ENCODE results near the gene SH3GL1. TPM values are rescaled to one million over a fixed set of nuclear protein-coding genes. Genes with fewer than 3 reads are reported as not detected.
A peak's percentile ranks its signal among the peaks of the same experiment; 100 is the strongest.

Gene SH3GL1
- polyA plus RNA-seq, 2 of the 4 experiments (the other 2 are of a cell fraction), result 20.1 to 34.7 TPM

DNA sequence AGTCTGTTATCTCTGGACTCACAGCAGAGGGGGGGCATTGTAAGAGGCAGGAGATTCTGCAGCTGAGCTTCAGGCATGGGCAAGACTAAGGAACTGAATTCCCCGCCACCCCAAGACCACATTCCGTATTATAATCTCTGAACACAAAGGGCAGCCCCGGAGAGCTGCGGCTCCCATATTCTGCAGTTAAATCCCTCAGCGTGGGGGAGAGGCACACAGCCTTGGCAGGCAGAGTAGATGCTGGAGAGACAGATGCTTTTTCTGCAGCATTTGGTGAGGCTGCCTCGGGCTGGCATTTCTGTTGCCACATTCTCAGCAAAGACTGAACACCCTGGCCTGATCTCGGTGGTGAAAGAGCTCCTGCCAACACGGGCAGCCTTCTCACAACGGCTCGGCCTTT, 15.0 kb upstream of the SH3GL1 start (continued):
- TF ChIP-seq HMGXB4 (CRISPR knock-in tag; IDR thresholded peaks at IDR 0.05; ENCODE audit: borderline replicate concordance) (no peak), CBX8 (IDR thresholded peaks at IDR 0.05) (no peak), POLR2AphosphoS2 (conservative IDR thresholded peaks at IDR 0.05; ENCODE audit: low read length) (no peak), NFE2L2 (conservative IDR thresholded peaks at IDR 0.05; ENCODE audit: low read length) (no peak)

- Histone ChIP-seq H3K27ac (no peak overlapping the region), H3K4me3 (no peak overlapping the region), H3K4me2 (no peak overlapping the region), H3K4me1 (peaks cover 9% of the 10 kb centered on the region; the same call in 1 of the 3 replicates), H3K9me3 (no peaks in the 10 kb centered on the region)
- ATAC-seq (no peak), FAIRE-seq (no peak), DNase-seq (ENCODE audit: low read depth in 1 of 2, low spot score in 1 of 2) (no peak)
- ChIA-PET CTCF (interaction anchor here (4.4 kb wide), 1 partner anchor 14 kb away, joined by 28 read pairs; the partner anchor contains the start of genes CHAF1A and SH3GL1), POLR2A (no interaction called here)
- 90% methylated on average over 9 of the region's 9 CpGs for WGBS (ENCODE audit: missing lambda C conversion rate)
- no peak for TF ChIP-seq EHMT2 (IDR thresholded peaks at IDR 0.05; ENCODE audit: low read depth)
- no peak for TF ChIP-seq RAD21 (conservative IDR thresholded peaks at IDR 0.05 in 1 of 2, IDR thresholded peaks at IDR 0.05 in 1 of 2)
- no peak for TF ChIP-seq HOXB5 (CRISPR knock-in tag; IDR thresholded peaks at IDR 0.05)
- no peak for TF ChIP-seq MAZ (IDR thresholded peaks at IDR 0.05; ENCODE audit: borderline replicate concordance, low read depth, low read length)
- TF ChIP-seq EP300 (IDR thresholded peaks at IDR 0.05), result no peak
- TF ChIP-seq KDM1A (IDR thresholded peaks at IDR 0.05; ENCODE audit: low read depth), result no peak
- TF ChIP-seq GATA3 (IDR thresholded peaks at IDR 0.05; ENCODE audit: borderline replicate concordance), result no peak
- TF ChIP-seq CBX2 (IDR thresholded peaks at IDR 0.05; ENCODE audit: borderline replicate concordance, low read depth), result no peak
- TF ChIP-seq RFX5 (IDR thresholded peaks at IDR 0.05), result no peak
- TF ChIP-seq, protein P1, sequence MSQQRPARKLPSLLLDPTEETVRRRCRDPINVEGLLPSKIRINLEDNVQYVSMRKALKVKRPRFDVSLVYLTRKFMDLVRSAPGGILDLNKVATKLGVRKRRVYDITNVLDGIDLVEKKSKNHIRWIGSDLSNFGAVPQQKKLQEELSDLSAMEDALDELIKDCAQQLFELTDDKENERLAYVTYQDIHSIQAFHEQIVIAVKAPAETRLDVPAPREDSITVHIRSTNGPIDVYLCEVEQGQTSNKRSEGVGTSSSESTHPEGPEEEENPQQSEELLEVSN (IDR thresholded peaks at IDR 0.05; ENCODE audit: borderline replicate concordance, low read depth), result no peak
- no peak for TF ChIP-seq MAX (IDR thresholded peaks at IDR 0.05)
- no peak for TF ChIP-seq BHLHE40 (IDR thresholded peaks at IDR 0.05; ENCODE audit: low read depth, low read length)
- no peak for TF ChIP-seq SMC3 (IDR thresholded peaks at IDR 0.05)
Observed at GRCh38 chr19:4414800-4415321, 14.5 kb upstream of the SH3GL1 start.

- Histone ChIP-seq H3K4me1 (peaks cover 9% of the 10 kb centered on the region; the same call in 1 of the 3 replicates), H3K4me3 (no peak overlapping the region), H3K27ac (no peak overlapping the region), H3K4me2 (no peak overlapping the region), H3K9me3 (no peaks in the 10 kb centered on the region)
- TF ChIP-seq CBX8 (IDR thresholded peaks at IDR 0.05), result no peak
- no peak for TF ChIP-seq PHF8 (IDR thresholded peaks at IDR 0.05; ENCODE audit: borderline replicate concordance, low read depth)
- no peak for TF ChIP-seq HEYL (CRISPR knock-in tag; IDR thresholded peaks at IDR 0.05)
- TF ChIP-seq KDM5A (IDR thresholded peaks at IDR 0.05), result no peak
- TF ChIP-seq, protein P1 (IDR thresholded peaks at IDR 0.05; ENCODE audit: borderline replicate concordance, low read depth), result no peak
- no peak for TF ChIP-seq PBX3 (IDR thresholded peaks at IDR 0.05)
- no peak for TF ChIP-seq FOSL2 (IDR thresholded peaks at IDR 0.05)
- TF ChIP-seq FOSL2 (CRISPR knock-in tag; IDR thresholded peaks at IDR 0.05), result 0 out of 2 replicates have a peak, but pooled peaks have one; percentile 20
- TF ChIP-seq RAD21 (conservative IDR thresholded peaks at IDR 0.05 in 1 of 2, IDR thresholded peaks at IDR 0.05 in 1 of 2), result no peak
- no peak for TF ChIP-seq MAX (IDR thresholded peaks at IDR 0.05)
- 0 out of 4 replicates have a peak, but pooled peaks of 1 of the 2 experiments have one; percentile 21 for TF ChIP-seq CEBPB (IDR thresholded peaks at IDR 0.05)
- no peak for TF ChIP-seq RCOR1 (IDR thresholded peaks at IDR 0.05; ENCODE audit: low read depth, low read length)
- TF ChIP-seq GATA3 (IDR thresholded peaks at IDR 0.05; ENCODE audit: borderline replicate concordance), result no peak
- TF ChIP-seq JUN (IDR thresholded peaks at IDR 0.05), result no peak
- no peak for TF ChIP-seq RFX5 (IDR thresholded peaks at IDR 0.05)
- FAIRE-seq, result no peak
- 78% methylated on average over 7 of the region's 7 CpGs for WGBS (ENCODE audit: missing lambda C conversion rate)
- POLR2A ChIA-PET, result no interaction called here
- CTCF ChIA-PET, result interaction anchor here (0.6 to 4.4 kb wide), 3 partner anchors 13 to 208 kb away, joined by 3 to 28 read pairs (median 15); partner anchors contain the start of genes CHAF1A and SH3GL1
- peak in 1 of 2 experiments; percentile 47; a peak in 1 of 6 replicates for ATAC-seq
- no peak for DNase-seq (ENCODE audit: low read depth in 1 of 2, low spot score in 1 of 2)
Observed at GRCh38 chr19:4414144-4414799, 13.9 kb upstream of the SH3GL1 start.
